ENCODE measurements around the gene OR13G1. TPM values are rescaled to one million over a fixed set of nuclear protein-coding genes. Genes with fewer than 3 reads are reported as not detected.

Gene OR13G1
- total RNA-seq = not detected in 2 replicates

GRCh38 chr1:247679639-247680038 lies at the start of gene OR13G1:
Gene OR13G1 (minus strand): TSS chr1:247679739. CDS start chr1:247673041, 6,698 bp downstream.

GRCh38 chr1:247716546-247716945 lies 37.0 kb upstream of the OR13G1 start, which contains the start of gene OR6F1:
Gene OR6F1 (minus strand): TSS chr1:247716646. CDS start chr1:247712755, 3,891 bp downstream.

Other genes starting within 250 kb of the OR13G1 start
- gene OR2B11, start 221.6 kb downstream of the OR13G1 start, total RNA-seq = not detected in 2 replicates
- gene OR2C3, start 143.3 kb downstream of the OR13G1 start, total RNA-seq = not detected in 2 replicates
- not detected in 2 replicates for gene GCSAML, start 130.6 kb downstream of the OR13G1 start, total RNA-seq
- gene OR2G2, start 91.4 kb downstream of the OR13G1 start, total RNA-seq = not detected in 2 replicates
- gene OR2G3, start 74.2 kb downstream of the OR13G1 start, total RNA-seq = not detected in 2 replicates
- gene OR6F1, start 36.9 kb upstream of the OR13G1 start, total RNA-seq = not detected in 2 replicates
- gene OR14K1, start 58.9 kb upstream of the OR13G1 start, total RNA-seq = not detected in 2 replicates
- gene OR14A2, start 68.4 kb upstream of the OR13G1 start, total RNA-seq = not detected in 2 replicates
- not detected in 2 replicates for gene OR1C1, start 80.8 kb upstream of the OR13G1 start, total RNA-seq
- not detected in 2 replicates for gene OR14A16, start 144.4 kb upstream of the OR13G1 start, total RNA-seq
- not detected in 2 replicates for gene OR11L1, start 162.2 kb upstream of the OR13G1 start, total RNA-seq
- not detected in 2 replicates for gene TRIM58, start 177.4 kb upstream of the OR13G1 start, total RNA-seq
- not detected in 2 replicates for gene OR2W3, start 215.8 kb upstream of the OR13G1 start, total RNA-seq
- gene OR2T8, start 240.5 kb upstream of the OR13G1 start, total RNA-seq = not detected in 2 replicates
- gene OR2AJ1, start 245.2 kb upstream of the OR13G1 start, total RNA-seq = not detected in 2 replicates